Aorta (tissue), 5 donors: ENCODE data around the gene TPM4. TPM values are rescaled to one million over a fixed set of nuclear protein-coding genes. Genes with fewer than 3 reads are reported as not detected.

Experiments
- ATAC-seq: fragments of 200-7000 bp; cut with Tn5 transposase; one replicate; pipeline ENCODE4 v1.9.1; 2022; ENCODE audit warnings: moderate library complexity; ENCODE audit not compliant: low FRiP score
- DNase-seq, 2 donors: peaks; one replicate each; pipeline ENCODE4 v3.0.0-alpha.2; 2020
- H3K27ac ChIP-seq, 2 donors: one replicate each; pipeline ENCODE4 v1.5.1; 2013; ENCODE audit warnings: low read length in 2 of 2, mild to moderate bottlenecking in 2 of 2, moderate library complexity in 2 of 2, control low read depth in 1 of 2, inconsistent platforms in 1 of 2, low read depth in 1 of 2
- H3K27me3 ChIP-seq, 2 donors: one replicate each; pipeline ENCODE4 v1.6.1; 2013; ENCODE audit warnings: control low read depth in 1 of 2, low read length in 1 of 2, mild to moderate bottlenecking in 1 of 2, moderate library complexity in 1 of 2; ENCODE audit not compliant: insufficient read depth in 2 of 2, control insufficient read depth in 1 of 2
- H3K36me3 ChIP-seq, 2 donors: one replicate each; pipeline ENCODE4 v1.6.1; 2013; ENCODE audit warnings: control low read depth in 1 of 2, low read length in 1 of 2, mild to moderate bottlenecking in 1 of 2; ENCODE audit not compliant: insufficient read depth in 2 of 2, control insufficient read depth in 1 of 2
- H3K4me1 ChIP-seq, 2 donors: one replicate each; pipeline ENCODE4 v1.6.1; 2013; ENCODE audit warnings: low read length in 2 of 2, control low read depth in 1 of 2, mild to moderate bottlenecking in 1 of 2, moderate library complexity in 1 of 2; ENCODE audit not compliant: insufficient read depth in 2 of 2, control insufficient read depth in 1 of 2
- H3K4me3 ChIP-seq, 2 donors: one replicate each; pipeline ENCODE4 v1.5.1; 2013; ENCODE audit warnings: low read length in 2 of 2, control low read depth in 1 of 2, mild to moderate bottlenecking in 1 of 2
- H3K9me3 ChIP-seq: one replicate; pipeline ENCODE4 v1.6.1; 2013; ENCODE audit warnings: mild to moderate bottlenecking, low read length; ENCODE audit not compliant: control insufficient read depth
- WGBS, 2 donors: extraction: QIAGEN DNeasy Blood & Tissue Kit; methylation state at CpG; one replicate each; pipeline ENCODE4 v1.1.7; 2013; 5-methylcytosine and 5-hydroxymethylcytosine counted together
- intact Hi-C, 2 donors: fragments of 100-400 bp; cut with DNase I; formaldehyde crosslinking; loops; one replicate each; pipeline versions ENCODE4 v1.14.2 to v1.15.0; 2022
- polyA plus RNA-seq, 2 donors: library from polyadenylated mRNA; stranded (reverse); fragments of 200-250 nt; gene quantifications; one replicate each; pipeline ENCODE4 v1.2.3, GENCODE V29; 2013
- total RNA-seq, 2 donors: library from RNA; stranded (reverse); fragmentation: NEBNext Ultra II Directional; extraction: Animal tissue kit (Norgen Biotek cat#: 25700); gene quantifications; one replicate each; pipeline ENCODE4 v1.2.1, GENCODE V29; 2021
- donor health status: healthy with polysubstance abuse.
- donor health status: Bipolar disorder and iron deficiency.
- donor health status: DM: no; HTN: no; CAD: no.
- donor health status: DM: no; HTN: no; CAD: no.
- donor health status: DM: yes; HTN: yes; CAD: no.

The TPM4 gene
- total and polyA plus RNA-seq, 4 donors, result 695 to 1,409 (median 869) TPM

- DNase-seq, result no peak
- H3K36me3 ChIP-seq, result no peaks in the 10 kb centered on the region
These were observed 31.1 kb upstream of the TPM4 start for GRCh38 chr19:16045171-16045570.

GRCh38 chr19:16045893-16046292 lies 30.4 kb upstream of the TPM4 start:
- WGBS, 2 donors, result 77 to 80% methylated on average over 4 of the region's 4 CpGs
- no peak overlapping the region for H3K27ac ChIP-seq
- intact Hi-C loops, result no loop called here
- H3K36me3 ChIP-seq, result no peaks in the 10 kb centered on the region
- H3K4me3 ChIP-seq, result no peak overlapping the region
- ATAC-seq (no peak), DNase-seq (no peak)
- H3K27me3 ChIP-seq, result no peaks in the 10 kb centered on the region
- H3K9me3 ChIP-seq, result no peaks in the 10 kb centered on the region
- H3K4me1 ChIP-seq, result no peaks in the 10 kb centered on the region

More at GRCh38 chr19:16045171-16045570, 31.1 kb upstream of the TPM4 start:
- WGBS, 2 donors, result 73 to 74% methylated on average over 4 of the region's 4 CpGs
- Histone ChIP-seq H3K27ac (no peak overlapping the region), H3K27me3 (no peaks in the 10 kb centered on the region), H3K9me3 (no peaks in the 10 kb centered on the region), H3K4me1 (no peaks in the 10 kb centered on the region), H3K4me3 (no peak overlapping the region)
- intact Hi-C loops, result no loop called here
- ATAC-seq, result no peak

DNA sequence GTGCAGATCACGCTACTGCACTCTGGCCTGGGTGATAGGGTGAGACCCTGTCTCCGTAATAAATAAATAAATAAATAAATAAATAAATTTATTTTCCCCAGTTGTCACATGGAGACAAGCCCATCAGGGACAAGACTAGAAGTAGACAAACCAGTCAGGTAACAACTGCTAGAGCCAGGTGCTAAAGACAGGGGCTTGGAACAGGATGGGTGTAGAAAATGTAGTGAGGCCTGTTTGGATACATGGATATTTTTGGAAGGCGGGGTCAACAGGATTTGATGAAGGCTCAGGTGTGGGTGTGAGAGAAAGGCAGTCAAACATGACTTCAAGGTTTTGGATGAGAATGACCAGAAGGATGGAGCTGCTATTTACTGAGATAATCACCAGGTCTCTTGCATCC lies 27.7 kb upstream of the TPM4 start:
- Histone ChIP-seq H3K4me3 (no peak overlapping the region), H3K4me1 (no peaks in the 10 kb centered on the region), H3K9me3 (no peaks in the 10 kb centered on the region), H3K27ac (no peak overlapping the region), H3K27me3 (no peaks in the 10 kb centered on the region), H3K36me3 (no peaks in the 10 kb centered on the region)
- no peak for ATAC-seq
- WGBS, 2 donors, result 88 to 91% methylated on average over 3 of the region's 3 CpGs
- intact Hi-C loops, result no loop called here
- DNase-seq, result no peak

GRCh38 chr19:16051254-16052025 lies 24.9 kb upstream of the TPM4 start:
- no peak for ATAC-seq

GRCh38 chr19:16052353-16052752 lies 23.9 kb upstream of the TPM4 start:
- Histone ChIP-seq H3K4me3 (no peak overlapping the region), H3K4me1 (no peaks in the 10 kb centered on the region), H3K9me3 (no peaks in the 10 kb centered on the region), H3K27ac (no peak overlapping the region), H3K27me3 (no peaks in the 10 kb centered on the region), H3K36me3 (no peaks in the 10 kb centered on the region)
- intact Hi-C loops, result no loop called here
- ATAC-seq, result no peak
- 80 to 85% methylated on average over 7 of the region's 7 CpGs for WGBS, 2 donors
- peak in 1 of 2 donors; percentile 28 for DNase-seq

More at GRCh38 chr19:16051254-16052025, 24.9 kb upstream of the TPM4 start:
- intact Hi-C loops, result no loop called here
- H3K4me3 ChIP-seq, result no peak overlapping the region
- no peaks in the 10 kb centered on the region for H3K36me3 ChIP-seq
- H3K27ac ChIP-seq, result no peak overlapping the region
- no peak for DNase-seq
- no peaks in the 10 kb centered on the region for H3K9me3 ChIP-seq
- H3K27me3 ChIP-seq, result no peaks in the 10 kb centered on the region
- 41 to 42% methylated on average over 11 of the region's 11 CpGs for WGBS, 2 donors
- H3K4me1 ChIP-seq, result no peaks in the 10 kb centered on the region

- Histone ChIP-seq H3K36me3 (no peaks in the 10 kb centered on the region), H3K27me3 (no peaks in the 10 kb centered on the region), H3K4me1 (no peaks in the 10 kb centered on the region), H3K9me3 (no peaks in the 10 kb centered on the region), H3K27ac (no peak overlapping the region), H3K4me3 (no peak overlapping the region)
- no peak for ATAC-seq
- WGBS, 2 donors, result 57 to 63% methylated on average over 5 of the region's 5 CpGs
- DNase-seq, result no peak
- intact Hi-C loops, result no loop called here
These were observed 19.2 kb upstream of the TPM4 start for GRCh38 chr19:16057062-16057461.

- WGBS, 2 donors, result 35 to 45% methylated on average over 2 of the region's 2 CpGs
- Histone ChIP-seq H3K36me3 (no peaks in the 10 kb centered on the region), H3K9me3 (no peaks in the 10 kb centered on the region), H3K4me3 (no peak overlapping the region), H3K27ac (no peak overlapping the region), H3K4me1 (no peaks in the 10 kb centered on the region), H3K27me3 (no peaks in the 10 kb centered on the region)
- no peak for DNase-seq
- intact Hi-C loops, result no loop called here
- ATAC-seq, result no peak
These were observed 16.0 kb upstream of the TPM4 start for GRCh38 chr19:16060294-16060693.

DNA sequence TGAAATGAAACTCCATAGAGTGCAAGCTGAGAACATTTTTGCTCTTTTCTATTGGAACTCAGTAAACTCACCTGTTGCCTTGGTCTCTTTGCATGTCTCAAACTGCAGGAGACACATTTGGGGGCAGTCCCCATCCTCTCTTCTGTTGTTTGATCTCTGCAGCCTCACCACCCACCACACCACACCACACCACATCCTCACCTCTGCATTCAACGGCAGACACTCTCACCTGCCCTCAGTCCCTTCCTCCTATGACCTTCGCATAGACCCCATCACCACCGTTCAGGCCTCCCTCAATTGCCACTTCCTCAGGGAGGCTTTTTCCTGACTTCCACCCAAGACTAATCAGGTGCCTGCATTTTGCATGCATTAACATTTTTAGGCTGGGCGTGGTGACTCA lies 14.4 kb upstream of the TPM4 start:
- no peaks in the 10 kb centered on the region for H3K36me3 ChIP-seq
- DNase-seq, result no peak
- no peak overlapping the region for H3K27ac ChIP-seq
- WGBS, 2 donors, result 76 to 81% methylated on average over 4 of the region's 4 CpGs
- no peaks in the 10 kb centered on the region for H3K27me3 ChIP-seq
- ATAC-seq, result no peak
- no peaks in the 10 kb centered on the region for H3K4me1 ChIP-seq
- H3K4me3 ChIP-seq, result no peak overlapping the region
- intact Hi-C loops, result no loop called here
- H3K9me3 ChIP-seq, result no peaks in the 10 kb centered on the region

- H3K27me3 ChIP-seq, result no peaks in the 10 kb centered on the region
- ATAC-seq, result no peak
- intact Hi-C loops, result no loop called here
- H3K4me1 ChIP-seq, result no peaks in the 10 kb centered on the region
- no peaks in the 10 kb centered on the region for H3K9me3 ChIP-seq
- DNase-seq, result peak in 1 of 2 donors; percentile 83
- no peak overlapping the region for H3K27ac ChIP-seq
- no peak overlapping the region for H3K4me3 ChIP-seq
- H3K36me3 ChIP-seq, result no peaks in the 10 kb centered on the region
- WGBS, 2 donors, result 78 to 85% methylated on average over 2 of the region's 2 CpGs
These were observed 13.5 kb upstream of the TPM4 start for GRCh38 chr19:16062789-16063188.
